Activated CD8-positive, alpha-beta memory T cell treated with anti-CD3 and anti-CD28 coated beads for 48 hours (primary cell): ENCODE measurements around the gene ELK4.

ENCODE experiments used
- DNase-seq, 3 experiments: peaks; one replicate each; pipeline ENCODE4 v3.0.0-alpha.2; 2020; ENCODE audit warnings: low read depth in 2 of 3, low spot score in 2 of 3

ELK4 gene

GRCh38 chr1:205582471-205583291, 49.1 kb downstream of the ELK4 start:
- no peak for DNase-seq

DNA sequence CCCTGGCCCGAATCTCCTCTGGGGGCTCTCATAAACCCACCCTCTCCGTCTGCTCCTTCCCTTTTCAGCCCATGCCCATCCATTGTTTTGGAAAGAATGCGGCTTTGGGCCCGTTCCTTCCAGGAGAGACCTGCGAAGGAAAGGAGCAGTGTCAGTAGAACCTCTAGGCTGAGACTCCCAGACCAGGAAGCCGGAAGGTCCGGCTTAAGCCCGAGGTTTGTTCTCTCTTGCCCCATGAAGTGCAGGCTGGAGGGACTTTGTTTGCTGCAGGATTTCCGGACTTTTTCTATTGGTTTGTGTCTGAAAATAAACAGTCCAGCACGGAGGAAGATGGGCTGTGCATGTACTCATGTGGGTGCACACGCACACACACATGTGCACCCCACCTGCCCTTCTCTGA, 49.8 kb downstream of the ELK4 start:
- DNase-seq: no peak

- DNase-seq: no peak
These were observed 50.4 kb downstream of the ELK4 start for GRCh38 chr1:205581321-205581980.

GRCh38 chr1:205580923-205581180, 51.0 kb downstream of the ELK4 start:
- no peak for DNase-seq

DNA sequence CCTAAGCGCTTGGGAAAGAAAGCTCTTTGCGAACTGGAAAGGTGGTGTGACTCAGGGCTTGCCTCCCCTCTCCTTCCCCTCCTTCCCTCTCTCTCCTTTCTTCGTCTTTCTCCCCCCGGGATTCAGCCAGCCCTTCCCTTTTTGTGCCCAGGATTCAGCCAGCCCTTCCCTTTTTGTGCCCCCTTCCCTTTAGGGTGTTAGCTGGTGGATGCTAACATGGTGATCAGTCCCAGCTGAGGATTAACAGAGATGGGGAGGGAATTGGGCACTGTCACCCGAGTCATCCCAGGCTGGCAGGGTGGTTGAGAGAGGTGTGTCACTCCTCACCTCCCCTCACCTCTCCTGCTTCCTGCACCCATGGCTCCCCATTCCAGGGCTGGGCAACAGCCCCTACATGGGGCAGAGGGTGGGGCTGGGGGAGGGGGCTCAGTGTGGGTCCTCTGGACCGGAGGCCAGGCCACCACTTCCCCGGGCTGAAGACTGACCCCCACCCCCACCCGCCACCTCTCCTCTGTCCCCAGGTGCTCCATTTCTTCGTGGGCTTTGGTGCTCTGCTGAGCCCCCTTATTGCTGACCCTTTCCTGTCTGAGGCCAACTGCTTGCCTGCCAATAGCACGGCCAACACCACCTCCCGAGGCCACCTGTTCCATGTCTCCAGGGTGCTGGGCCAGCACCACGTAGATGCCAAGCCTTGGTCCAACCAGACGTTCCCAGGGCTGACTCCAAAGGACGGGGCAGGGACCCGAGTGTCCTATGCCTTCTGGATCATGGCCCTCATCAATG, 51.5 kb downstream of the ELK4 start:
- no peak for DNase-seq

- no peak for DNase-seq
These were observed 52.1 kb downstream of the ELK4 start for GRCh38 chr1:205579711-205580110.

DNA sequence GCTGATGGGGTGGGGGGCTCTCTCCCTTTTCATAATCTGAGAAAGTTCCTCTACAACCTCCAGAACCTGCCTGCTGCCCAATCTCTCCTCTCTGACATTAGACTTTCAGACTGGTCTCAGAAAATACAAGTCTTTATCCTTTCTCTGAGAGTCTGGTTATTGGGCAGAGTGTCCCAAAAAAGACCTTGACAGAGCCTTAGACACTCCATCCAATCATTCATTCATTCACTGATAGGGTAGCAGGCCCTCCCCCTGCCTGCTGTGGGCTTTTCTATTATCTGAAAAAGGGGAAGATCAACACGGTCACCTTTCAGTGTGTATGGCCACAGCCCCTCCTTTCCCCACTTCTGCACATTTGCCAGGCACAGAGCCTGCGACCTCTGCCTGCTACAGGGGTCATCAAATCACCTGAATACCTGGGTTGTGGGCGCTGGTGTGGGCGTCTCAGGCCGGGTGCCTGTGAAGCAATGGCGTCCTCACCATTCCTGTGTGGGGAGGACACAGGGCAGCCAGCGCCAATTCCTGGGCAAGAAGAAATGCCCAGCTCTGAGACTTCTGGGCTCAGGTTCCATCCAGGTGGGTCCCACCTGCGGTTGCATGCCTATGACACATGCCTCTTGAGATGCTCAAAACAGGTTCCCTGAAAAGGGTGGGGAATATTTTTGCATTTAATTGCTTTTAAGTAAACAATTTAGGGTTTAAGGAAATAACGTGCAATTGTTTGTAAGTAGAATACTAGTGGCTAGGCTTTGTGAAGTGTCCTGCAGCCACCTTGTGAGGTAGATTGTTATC, 52.8 kb downstream of the ELK4 start:
- DNase-seq: no peak

DNA sequence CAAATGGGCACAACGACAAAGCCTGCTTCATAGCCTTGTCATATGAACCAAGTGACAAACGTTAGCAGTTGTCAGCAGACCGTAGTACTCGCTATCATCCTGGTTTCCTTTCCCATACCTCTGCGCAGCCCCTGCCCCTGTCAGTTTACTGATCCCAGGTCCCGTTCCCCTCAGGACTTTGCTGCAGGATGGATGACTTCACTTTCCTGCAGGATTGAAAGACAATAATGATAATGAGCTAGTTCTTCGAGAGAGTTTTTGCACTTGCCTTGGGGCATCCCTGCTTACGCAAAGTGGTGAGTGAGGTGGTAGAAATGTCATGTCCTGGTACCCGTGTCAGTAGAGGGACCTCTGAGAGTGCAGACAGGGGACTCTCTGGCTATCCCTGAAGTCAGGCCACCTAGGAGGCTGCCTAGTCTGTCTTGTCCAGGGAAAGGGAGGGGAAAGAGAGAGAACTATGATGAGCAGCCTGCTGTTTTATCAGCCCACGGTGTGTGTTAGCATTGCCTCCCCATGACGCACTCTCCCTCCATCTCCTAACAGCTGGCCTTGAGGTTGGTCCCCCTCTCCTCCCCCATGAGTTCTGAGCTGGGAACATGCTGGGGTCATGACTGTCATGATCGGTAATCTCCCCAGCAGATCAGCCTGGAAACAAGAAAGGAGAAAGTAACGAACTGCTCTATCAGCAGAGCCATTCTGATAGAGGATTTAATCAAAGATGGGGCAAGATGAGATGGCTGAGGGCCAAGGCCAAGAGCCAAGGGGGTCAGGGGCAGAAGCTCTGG, 53.7 kb downstream of the ELK4 start:
- no peak for DNase-seq

- DNase-seq: no peak
These were observed 54.7 kb downstream of the ELK4 start for GRCh38 chr1:205576805-205577761.

DNA sequence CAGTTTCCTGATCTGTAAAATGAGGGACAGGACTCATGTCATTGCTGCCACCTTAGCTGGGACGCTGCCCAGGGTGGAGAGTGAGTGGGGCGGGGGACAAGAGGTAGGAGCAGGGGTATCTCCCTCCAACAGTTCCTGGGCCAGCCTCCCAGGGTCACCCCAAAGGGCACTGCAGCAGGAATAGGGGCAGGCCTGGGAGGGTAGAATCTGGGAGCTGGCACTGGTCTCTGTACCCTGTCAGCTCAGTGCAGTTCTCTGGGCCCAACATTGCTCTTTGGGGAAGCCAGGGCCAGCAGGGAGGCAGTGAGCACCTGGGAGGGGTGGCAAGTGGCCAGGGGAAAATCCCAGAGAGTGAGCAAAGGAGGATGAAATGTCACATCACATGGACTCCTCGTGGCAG, 55.8 kb downstream of the ELK4 start:
- no peak for DNase-seq

DNA sequence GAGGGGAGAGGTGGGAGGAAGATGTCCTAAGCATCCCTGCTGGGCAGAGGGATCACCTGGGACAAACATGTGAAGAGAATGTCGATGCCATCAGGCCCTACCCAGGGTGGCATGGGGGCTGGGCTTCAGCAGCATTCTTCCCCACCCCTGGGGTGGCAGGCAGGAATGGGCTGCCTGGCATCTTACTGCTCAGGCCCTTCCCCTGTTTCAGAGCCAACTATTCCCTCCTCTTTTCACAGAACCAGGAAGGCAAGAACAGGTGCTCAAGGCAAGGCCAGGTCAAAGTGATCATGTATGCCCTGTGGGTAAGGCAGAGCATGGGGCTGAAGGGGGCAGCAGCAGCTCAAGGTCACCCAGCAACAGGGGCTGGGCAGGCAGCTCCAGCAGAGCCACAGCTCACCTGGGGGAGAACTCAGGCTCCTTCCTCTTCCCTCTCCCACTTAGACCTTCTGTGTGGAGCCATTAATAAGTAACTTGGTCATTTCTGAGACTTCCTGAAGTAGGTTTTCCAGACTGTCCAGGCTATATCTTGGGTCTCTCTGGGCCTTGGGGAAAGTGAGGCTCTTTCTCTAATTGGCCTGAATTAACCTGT, 56.4 kb downstream of the ELK4 start:
- no peak for DNase-seq

DNA sequence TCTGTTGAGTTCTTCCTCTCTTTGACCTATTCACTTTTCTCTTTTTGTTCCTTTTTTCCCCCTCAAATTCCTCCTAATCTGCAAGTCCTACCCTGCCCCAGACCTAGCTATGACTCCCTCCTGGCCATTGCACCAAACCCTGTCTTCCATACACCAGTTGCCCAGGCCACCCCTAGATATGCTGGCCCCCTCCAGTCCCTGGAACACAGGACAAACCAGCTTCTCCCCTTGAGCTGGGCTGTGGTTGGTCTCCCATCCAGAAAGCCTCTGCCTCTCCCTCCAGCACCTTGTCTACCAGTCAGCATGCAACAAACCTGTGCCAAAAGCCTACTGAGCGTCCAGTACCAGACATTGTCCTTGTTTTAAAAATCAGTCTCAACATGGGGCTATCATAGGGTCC, 59.4 kb downstream of the ELK4 start:
- no peak for DNase-seq

DNA sequence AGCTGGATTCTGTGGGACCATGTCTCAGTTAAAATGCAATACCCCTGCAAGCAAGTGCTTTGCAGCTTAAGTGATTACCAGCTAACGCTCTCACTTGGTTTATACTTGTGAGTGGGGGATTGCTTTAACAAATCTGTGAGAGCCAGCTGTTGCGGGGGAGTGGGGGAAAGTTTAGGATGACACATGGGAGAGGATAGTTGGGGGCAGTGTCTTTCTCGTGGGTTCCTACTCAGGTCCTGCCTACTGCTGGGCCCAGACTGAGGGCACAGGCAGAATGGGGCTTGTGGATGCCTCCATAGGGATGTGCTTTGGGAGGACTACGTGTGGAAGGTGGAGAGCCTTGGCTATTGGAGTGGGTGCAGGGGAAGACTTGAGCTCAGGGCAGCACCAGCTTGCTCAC, 60.1 kb downstream of the ELK4 start:
- no peak for DNase-seq

DNA sequence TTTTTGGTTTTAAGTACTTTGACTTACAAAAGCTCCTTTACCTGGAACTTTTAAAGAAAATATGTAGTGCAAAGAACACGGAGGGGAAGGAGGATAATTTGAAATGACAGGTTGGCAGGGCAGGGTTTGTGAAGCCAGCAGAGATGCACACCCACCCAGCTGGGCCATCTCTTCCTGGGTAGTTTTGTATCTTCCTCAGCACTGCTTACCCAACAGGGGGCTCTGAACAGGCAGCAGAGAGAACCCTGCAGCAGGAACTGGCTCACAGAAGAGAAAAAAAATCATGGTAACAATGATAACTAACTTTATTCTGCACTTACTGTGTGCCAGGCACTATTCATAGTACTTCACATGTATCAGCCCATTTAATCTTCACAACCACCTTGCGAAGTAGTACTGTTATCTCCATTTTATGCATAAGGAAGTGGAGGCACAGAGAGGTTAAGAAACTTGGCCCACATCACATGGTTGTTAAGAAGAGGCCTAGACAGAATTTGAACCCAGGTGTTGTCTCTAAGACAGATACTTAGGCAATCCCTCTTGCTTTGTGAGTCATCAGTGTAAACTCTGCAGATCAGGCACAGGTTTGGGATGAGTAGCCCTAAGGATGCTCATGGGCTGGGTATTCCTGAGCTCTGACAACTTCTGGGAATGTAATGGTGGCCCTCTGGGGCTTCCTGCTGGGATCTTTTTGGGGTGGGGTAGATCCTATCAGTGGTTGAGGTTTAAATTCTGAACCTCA, 60.8 kb downstream of the ELK4 start:
- no peak for DNase-seq

DNA sequence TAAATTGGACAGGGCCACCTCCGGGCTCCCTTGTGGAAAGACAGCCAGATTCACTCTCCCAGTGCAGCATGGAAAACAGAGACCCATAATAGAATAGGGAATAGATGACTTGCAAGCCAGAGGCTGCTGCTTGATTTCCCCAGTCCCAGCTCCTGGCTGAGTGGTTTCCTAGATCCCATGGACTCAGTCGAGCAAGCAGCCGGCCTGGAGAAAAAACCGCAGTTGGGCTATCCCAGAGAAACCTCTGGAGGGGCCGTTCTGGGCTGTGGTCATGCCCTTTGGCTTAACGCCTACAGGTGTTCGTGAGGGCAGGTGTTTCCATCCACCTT, 61.7 kb downstream of the ELK4 start:
- no peak for DNase-seq

- no peak for DNase-seq
These were observed 62.2 kb downstream of the ELK4 start for GRCh38 chr1:205569411-205570172.

GRCh38 chr1:205568469-205569361, 63.1 kb downstream of the ELK4 start:
- no peak for DNase-seq
